Endothelial cell (in vitro differentiated cells): ENCODE measurements around the gene CACNA2D3. TPM values are rescaled to one million over a fixed set of nuclear protein-coding genes. Genes with fewer than 3 reads are reported as not detected.

Source experiments
- DNase-seq: peaks from one replicate; pipeline ENCODE4 v3.0.0; 2021; ENCODE audit warnings: low spot score
- H3K27ac Mint-ChIP-seq: one replicate; pipeline ENCODE4 v1.8.0; 2021; ENCODE audit warnings: mixed read lengths, inconsistent platforms; ENCODE audit not compliant: unreplicated experiment
- H3K27me3 Mint-ChIP-seq: one replicate; pipeline ENCODE4 v1.8.0; 2021; ENCODE audit warnings: mild to moderate bottlenecking, moderate library complexity, mixed read lengths, inconsistent platforms; ENCODE audit not compliant: unreplicated experiment
- H3K36me3 Mint-ChIP-seq: one replicate; pipeline ENCODE4 v1.8.0; 2021; ENCODE audit warnings: mild to moderate bottlenecking, low read depth, mixed read lengths, inconsistent platforms; ENCODE audit not compliant: unreplicated experiment
- H3K4me1 Mint-ChIP-seq: one replicate; pipeline ENCODE4 v1.8.0; 2021; ENCODE audit warnings: mild to moderate bottlenecking, mixed read lengths, inconsistent platforms; ENCODE audit not compliant: unreplicated experiment
- H3K4me3 Mint-ChIP-seq: one replicate; pipeline ENCODE4 v1.8.0; 2021; ENCODE audit warnings: mild to moderate bottlenecking, mixed read lengths, inconsistent platforms; ENCODE audit not compliant: unreplicated experiment
- H3K9me3 Mint-ChIP-seq: one replicate; pipeline ENCODE4 v1.8.0; 2021; ENCODE audit warnings: mixed read lengths, inconsistent platforms; ENCODE audit not compliant: unreplicated experiment
- total RNA-seq: library from RNA; stranded (reverse); fragmentation: NEBNext Ultra II Directional; extraction: Animal tissue kit (Norgen Biotek cat#: 25700); gene quantifications from one replicate; pipeline ENCODE4 v1.2.1, GENCODE V29; 2021; ENCODE audit not compliant: unreplicated experiment
- TF ChIP-seq, protein P1 (sequence below): fragments of 200-600 bp; sonication (generic); IDR thresholded peaks from one replicate; pipeline ENCODE4 v1.5.0; 2021; ENCODE audit warnings: antibody characterized with exemption; ENCODE audit not compliant: unreplicated experiment

Gene CACNA2D3
- total RNA-seq, 1 donor from 2014 or later: 0.46 TPM

DNA sequence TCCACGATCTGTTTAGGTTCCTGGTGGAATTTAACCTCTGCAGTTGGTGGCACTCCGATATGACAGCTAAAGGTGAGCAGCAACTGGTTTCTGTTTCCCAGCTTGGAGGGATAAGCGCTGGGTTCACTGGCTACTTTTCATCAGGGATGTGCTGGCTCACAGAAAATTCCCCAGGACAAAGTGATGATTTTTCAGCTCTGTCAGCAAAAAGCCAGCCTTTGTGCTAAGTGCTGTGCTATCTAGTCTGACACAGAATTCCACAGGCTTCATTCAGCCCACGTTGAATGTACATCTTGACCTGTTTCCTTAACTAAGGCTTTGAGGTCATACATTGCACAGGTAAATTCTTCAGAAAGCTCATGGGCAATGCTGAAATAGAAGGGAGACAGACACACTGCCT is 887.0 kb downstream of the CACNA2D3 start:
- peaks cover 11% of the 10 kb centered on the region for H3K4me1 Mint-ChIP-seq
- no peaks in the 10 kb centered on the region for H3K36me3 Mint-ChIP-seq
- H3K27me3 Mint-ChIP-seq: no peaks in the 10 kb centered on the region
- no peaks in the 10 kb centered on the region for H3K9me3 Mint-ChIP-seq
- no peak overlapping the region for H3K27ac Mint-ChIP-seq
- TF ChIP-seq, protein P1, sequence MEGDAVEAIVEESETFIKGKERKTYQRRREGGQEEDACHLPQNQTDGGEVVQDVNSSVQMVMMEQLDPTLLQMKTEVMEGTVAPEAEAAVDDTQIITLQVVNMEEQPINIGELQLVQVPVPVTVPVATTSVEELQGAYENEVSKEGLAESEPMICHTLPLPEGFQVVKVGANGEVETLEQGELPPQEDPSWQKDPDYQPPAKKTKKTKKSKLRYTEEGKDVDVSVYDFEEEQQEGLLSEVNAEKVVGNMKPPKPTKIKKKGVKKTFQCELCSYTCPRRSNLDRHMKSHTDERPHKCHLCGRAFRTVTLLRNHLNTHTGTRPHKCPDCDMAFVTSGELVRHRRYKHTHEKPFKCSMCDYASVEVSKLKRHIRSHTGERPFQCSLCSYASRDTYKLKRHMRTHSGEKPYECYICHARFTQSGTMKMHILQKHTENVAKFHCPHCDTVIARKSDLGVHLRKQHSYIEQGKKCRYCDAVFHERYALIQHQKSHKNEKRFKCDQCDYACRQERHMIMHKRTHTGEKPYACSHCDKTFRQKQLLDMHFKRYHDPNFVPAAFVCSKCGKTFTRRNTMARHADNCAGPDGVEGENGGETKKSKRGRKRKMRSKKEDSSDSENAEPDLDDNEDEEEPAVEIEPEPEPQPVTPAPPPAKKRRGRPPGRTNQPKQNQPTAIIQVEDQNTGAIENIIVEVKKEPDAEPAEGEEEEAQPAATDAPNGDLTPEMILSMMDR: no peak
- no peak overlapping the region for H3K4me3 Mint-ChIP-seq
- no peak for DNase-seq

DNA sequence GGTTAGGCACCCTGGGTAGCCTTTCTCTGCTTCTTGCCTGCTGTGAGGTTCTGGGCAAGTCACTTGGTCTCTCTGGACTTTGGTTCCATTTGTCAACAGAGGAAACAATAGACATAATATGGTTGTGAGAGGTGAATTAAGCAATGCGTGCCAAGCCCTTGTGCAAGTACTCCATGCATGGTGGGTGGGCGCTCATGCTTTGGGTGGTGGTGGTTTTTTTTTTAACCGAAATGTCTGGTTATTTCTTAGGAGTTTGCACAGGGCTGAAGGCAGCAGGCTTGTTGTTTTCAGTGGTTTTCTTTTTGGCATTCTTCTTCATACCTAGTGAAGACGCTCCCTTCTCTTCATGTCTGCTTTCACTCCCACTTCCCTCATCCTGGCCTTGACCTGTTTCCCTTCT is 889.7 kb downstream of the CACNA2D3 start:
- H3K9me3 Mint-ChIP-seq: no peaks in the 10 kb centered on the region
- H3K36me3 Mint-ChIP-seq: no peaks in the 10 kb centered on the region
- H3K27ac Mint-ChIP-seq: no peak overlapping the region
- H3K27me3 Mint-ChIP-seq: no peaks in the 10 kb centered on the region
- TF ChIP-seq, protein P1: no peak
- no peak for DNase-seq
- H3K4me3 Mint-ChIP-seq: no peak overlapping the region
- no peaks in the 10 kb centered on the region for H3K4me1 Mint-ChIP-seq

DNA sequence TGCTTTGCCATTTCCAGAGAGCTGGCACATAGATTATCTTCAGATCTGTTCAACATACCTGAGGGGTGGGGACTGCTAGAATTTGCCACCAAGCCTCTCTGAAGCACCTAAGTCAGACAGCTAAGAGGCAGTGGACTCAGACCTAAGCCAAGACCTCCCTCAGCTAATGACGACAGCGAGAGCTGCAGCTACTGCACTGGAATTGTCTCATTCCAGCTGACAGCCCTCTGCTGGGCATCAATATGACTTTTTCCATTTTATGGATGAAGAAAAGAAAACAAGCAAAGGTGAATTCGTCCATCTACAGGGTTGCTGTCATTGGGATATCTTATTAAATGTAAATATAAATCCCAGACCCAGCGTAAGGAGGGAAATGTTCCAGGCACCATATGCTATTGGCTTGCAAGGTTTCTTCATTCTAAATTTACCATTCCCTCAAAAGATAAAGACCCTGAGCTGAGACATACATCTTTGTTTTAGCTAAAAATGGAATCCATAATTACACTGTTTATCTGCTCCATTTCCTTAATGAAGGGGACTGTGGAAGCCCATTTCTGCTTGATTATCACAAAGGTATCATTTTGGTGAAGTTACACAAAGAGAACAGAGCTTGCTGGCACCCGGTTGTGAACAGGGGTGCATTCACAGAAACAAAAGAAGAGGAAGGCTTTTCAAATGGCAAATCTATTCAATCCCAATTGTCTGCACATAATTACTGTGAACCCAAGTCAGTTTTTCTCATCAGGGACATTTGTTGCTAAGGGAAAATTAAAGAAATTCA is 891.0 kb downstream of the CACNA2D3 start:
- Mint-ChIP-seq H3K4me1 (no peaks in the 10 kb centered on the region), H3K9me3 (no peaks in the 10 kb centered on the region), H3K36me3 (no peaks in the 10 kb centered on the region), H3K27me3 (no peaks in the 10 kb centered on the region), H3K4me3 (no peak overlapping the region), H3K27ac (no peak overlapping the region)
- no peak for DNase-seq
- TF ChIP-seq, protein P1: no peak

DNA sequence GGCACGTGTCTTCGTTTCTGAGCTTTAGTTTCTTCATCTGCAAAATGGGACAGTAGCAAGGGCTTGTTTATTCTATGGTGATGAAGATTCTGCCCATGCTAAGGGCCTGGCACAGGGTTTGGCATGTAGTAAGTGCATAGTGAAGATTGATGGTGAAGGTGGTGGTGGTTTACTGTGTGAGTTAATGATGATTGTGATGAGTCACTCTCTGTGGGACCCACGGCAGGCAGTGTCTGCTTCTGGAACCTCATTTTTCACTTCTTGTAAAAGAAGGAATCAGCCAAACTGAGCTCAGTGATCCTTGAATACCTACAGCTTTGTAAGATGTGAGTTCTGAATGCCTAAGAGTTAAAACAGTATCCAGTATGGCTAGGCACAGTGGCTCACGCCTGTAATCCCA is 891.7 kb downstream of the CACNA2D3 start:
- H3K4me1 Mint-ChIP-seq: no peaks in the 10 kb centered on the region
- no peaks in the 10 kb centered on the region for H3K27me3 Mint-ChIP-seq
- TF ChIP-seq, protein P1: no peak
- H3K27ac Mint-ChIP-seq: no peak overlapping the region
- H3K36me3 Mint-ChIP-seq: no peaks in the 10 kb centered on the region
- no peaks in the 10 kb centered on the region for H3K9me3 Mint-ChIP-seq
- H3K4me3 Mint-ChIP-seq: no peak overlapping the region
- no peak for DNase-seq

DNA sequence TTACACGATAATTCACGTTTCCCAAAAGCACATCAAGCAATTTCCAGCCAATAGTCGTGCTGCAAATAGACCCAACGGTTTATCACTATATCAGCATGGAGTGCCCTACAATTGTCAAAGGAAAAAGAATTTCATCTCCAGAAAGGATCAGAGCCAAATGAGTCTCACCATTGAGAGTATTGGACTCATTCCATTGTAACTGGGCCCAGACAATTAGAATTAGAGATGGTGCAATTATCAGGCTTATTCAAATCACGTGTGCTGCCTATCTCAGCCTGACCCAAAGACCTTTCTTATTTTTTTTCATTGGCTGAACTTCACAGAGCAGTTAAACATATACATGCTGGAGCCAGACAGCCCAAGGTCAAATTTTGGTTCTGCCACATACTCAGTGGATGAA is 892.6 kb downstream of the CACNA2D3 start:
- TF ChIP-seq, protein P1: no peak
- Mint-ChIP-seq H3K4me3 (no peak overlapping the region), H3K27ac (no peak overlapping the region), H3K36me3 (no peaks in the 10 kb centered on the region), H3K4me1 (no peaks in the 10 kb centered on the region), H3K27me3 (no peaks in the 10 kb centered on the region), H3K9me3 (no peaks in the 10 kb centered on the region)
- DNase-seq: no peak
